GM12878 (cell line): ENCODE results near the gene FETUB. TPM values are rescaled to one million over a fixed set of nuclear protein-coding genes. Genes with fewer than 3 reads are reported as not detected.

Source experiments
- ATAC-seq: fragments of 200-7000 bp; cut with Tn5 transposase; 3 replicates; pipeline ENCODE4 v1.9.1; 2020; ENCODE audit warnings: mild to moderate bottlenecking, moderate library complexity
- BruUV-seq: library from RNA; stranded (reverse); fragments of 400-500 nt; replicated peaks from 2 replicates; lab custom pipeline; 2021; lab: Mats Ljungman, UMichigan
- CTCF ChIA-PET: fragments of 300-600 bp; sonication (Branson Sonifier 250); formaldehyde crosslinking; extraction: SDS; loops from one replicate; lab custom pipeline; 2021; ENCODE audit warnings: inconsistent platforms; lab: Yijun Ruan, JAX
- POLR2A ChIA-PET: fragments of 350-600 bp; formaldehyde crosslinking; extraction: SDS; loops from one replicate; lab custom pipeline; 2021; ENCODE audit warnings: inconsistent platforms; lab: Charles Lee
- RAD21 ChIA-PET: fragments of 300-600 bp; sonication (Branson Sonifier 250); formaldehyde crosslinking; loops from one replicate; lab custom pipeline; 2023; ENCODE audit warnings: antibody characterized with exemption; ENCODE audit not compliant: unreplicated experiment; lab: Charles Lee
- SMC1A ChIA-PET: fragments of 300-600 bp; sonication (Branson Sonifier 250); formaldehyde crosslinking; loops from one replicate; lab custom pipeline; 2023; ENCODE audit not compliant: unreplicated experiment, uncharacterized antibody; lab: Charles Lee
- DNase-seq: peaks from one replicate; pipeline ENCODE4 v3.0.0-alpha.2; 2011; ENCODE audit warnings: low read depth, low spot score
- FAIRE-seq: peaks from 3 replicates; lab custom pipeline; 2011; peaks lifted over from hg19 to GRCh38; lab: Jason Lieb, UNC
- H2AFZ ChIP-seq: 2 replicates; pipeline ENCODE4 v1.6.0; 2011; ENCODE audit warnings: low read depth, low read length, control low read depth; ENCODE audit not compliant: control insufficient read depth
- H3K27ac ChIP-seq: 2 replicates; pipeline ENCODE4 v1.5.1; 2011; ENCODE audit warnings: control low read depth; ENCODE audit not compliant: control insufficient read depth, insufficient read depth
- H3K27me3 ChIP-seq, 2 experiments: replicated peaks in 1 of 2; 2 replicates each; pipeline versions ENCODE4 v1.6.0 to v1.6.1; 2011; ENCODE audit warnings: low read length in 1 of 2; ENCODE audit not compliant: control insufficient read depth in 2 of 2, insufficient read depth in 2 of 2
- H3K36me3 ChIP-seq, 2 experiments: 2 replicates each; pipeline ENCODE4 v1.5.1; 2011; ENCODE audit warnings: low read length in 1 of 2; ENCODE audit not compliant: control insufficient read depth in 2 of 2, insufficient read depth in 2 of 2
- H3K4me1 ChIP-seq: 2 replicates; pipeline ENCODE4 v1.6.1; 2011; ENCODE audit warnings: mild to moderate bottlenecking, low read length, moderate library complexity, mixed read lengths; ENCODE audit not compliant: control insufficient read depth, insufficient read depth
- H3K4me2 ChIP-seq: 2 replicates; pipeline ENCODE4 v1.6.0; 2011; ENCODE audit warnings: control low read depth; ENCODE audit not compliant: control insufficient read depth, insufficient read depth
- H3K4me3 ChIP-seq: fragments of 200-600 bp; sonication (generic); 2 replicates; pipeline ENCODE4 v1.5.1; 2016
- H3K79me2 ChIP-seq: 2 replicates; pipeline ENCODE4 v1.6.0; 2011; ENCODE audit warnings: low read length; ENCODE audit not compliant: control insufficient read depth, insufficient read depth
- H3K9ac ChIP-seq: 2 replicates; pipeline ENCODE4 v1.8.0; 2011; ENCODE audit warnings: low read length, control low read depth, mixed read lengths; ENCODE audit not compliant: control insufficient read depth, insufficient read depth
- H3K9me3 ChIP-seq: replicated peaks from 3 replicates; pipeline ENCODE4 v1.5.1; 2011; ENCODE audit warnings: mild to moderate bottlenecking, low read length; ENCODE audit not compliant: control insufficient read depth, insufficient read depth
- H4K20me1 ChIP-seq: 2 replicates; pipeline ENCODE4 v1.6.0; 2011; ENCODE audit not compliant: control insufficient read depth, insufficient read depth
- CBX5 ChIP-seq: sonication (generic); IDR thresholded peaks from 2 replicates; pipeline ENCODE4 v1.6.1; 2016; ENCODE audit warnings: low read depth, moderate library complexity, mild to moderate bottlenecking, inconsistent platforms
- CEBPB ChIP-seq, 2 experiments: fragments of 150-350 bp in 1 of 2; IDR thresholded peaks; 2 replicates each; pipeline ENCODE4 v1.6.1; 2012 to 2014; ENCODE audit warnings: low read depth in 2 of 2, low read length in 2 of 2, borderline replicate concordance in 1 of 2, inconsistent platforms in 1 of 2
- CHD2 ChIP-seq: IDR thresholded peaks from 2 replicates; pipeline ENCODE4 v1.6.1; 2011; ENCODE audit warnings: low read depth, low read length, improper control_type of control experiment, borderline replicate concordance
- CHD4 ChIP-seq: fragments of 200-600 bp; sonication (generic); IDR thresholded peaks from 2 replicates; pipeline ENCODE4 v1.6.1; 2016; ENCODE audit warnings: mild to moderate bottlenecking
- DPF2 ChIP-seq: fragments of 450-650 bp; IDR thresholded peaks from 2 replicates; pipeline ENCODE4 v1.6.1; 2017; ENCODE audit warnings: mild to moderate bottlenecking
- E2F8 ChIP-seq: fragments of 450-650 bp; IDR thresholded peaks from 2 replicates; pipeline ENCODE4 v1.6.1; 2018; ENCODE audit warnings: mild to moderate bottlenecking, low read depth, moderate library complexity; ENCODE audit not compliant: partially characterized antibody
- FOXM1 ChIP-seq: IDR thresholded peaks from 2 replicates; pipeline ENCODE4 v1.6.1; 2012; ENCODE audit warnings: low read depth, mild to moderate bottlenecking, inconsistent platforms, low read length, moderate library complexity
- IKZF2 ChIP-seq, 2 experiments: fragments of 450-650 bp; IDR thresholded peaks; 2 replicates each; pipeline ENCODE4 v1.6.1; 2017; ENCODE audit warnings: mild to moderate bottlenecking in 2 of 2, moderate library complexity in 2 of 2
- KAT2A ChIP-seq: conservative IDR thresholded peaks from 2 replicates; pipeline ENCODE4 v1.6.1; 2011; ENCODE audit warnings: low read depth, low read length; ENCODE audit not compliant: control insufficient read depth
- MXI1 ChIP-seq: fragments of 150-350 bp; IDR thresholded peaks from 2 replicates; pipeline ENCODE4 v1.6.1; 2011; ENCODE audit warnings: low read depth, mild to moderate bottlenecking, inconsistent platforms, low read length, improper control_type of control experiment
- NFYA ChIP-seq: IDR thresholded peaks from 2 replicates; pipeline ENCODE4 v1.6.1; 2011; ENCODE audit warnings: low read depth, mild to moderate bottlenecking, low read length, improper control_type of control experiment, borderline replicate concordance
- NR2C1 ChIP-seq: fragments of 450-650 bp; IDR thresholded peaks from 2 replicates; pipeline ENCODE4 v1.6.1; 2017; ENCODE audit warnings: antibody characterized with exemption, mild to moderate bottlenecking, moderate library complexity
- POLR2AphosphoS2 ChIP-seq: IDR thresholded peaks from 2 replicates; pipeline ENCODE4 v1.6.1; 2011; ENCODE audit warnings: low read depth, mild to moderate bottlenecking, low read length, improper control_type of control experiment, moderate library complexity
- SP1 ChIP-seq: IDR thresholded peaks from one replicate; pipeline ENCODE4 v1.6.1; 2011; ENCODE audit warnings: low read depth, low read length
- SREBF2 ChIP-seq: IDR thresholded peaks from 2 replicates; pipeline ENCODE4 v1.6.1; 2012; ENCODE audit warnings: mild to moderate bottlenecking, low read length
- ZBTB4 ChIP-seq: fragments of 450-650 bp; formaldehyde crosslinking; IDR thresholded peaks from 2 replicates; pipeline ENCODE4 v1.4.0; 2022; ENCODE audit warnings: mild to moderate bottlenecking, moderate library complexity
- ZNF24 ChIP-seq: fragments of 450-650 bp; IDR thresholded peaks from 2 replicates; pipeline ENCODE4 v1.6.1; 2017; ENCODE audit warnings: antibody characterized with exemption, mild to moderate bottlenecking
- in situ Hi-C: fragments of 300-500 bp; cut with MboI; formaldehyde crosslinking; loops from 9 replicates; pipeline ENCODE4 v1.14.3; 2018; ENCODE audit warnings: mixed read lengths
- intact Hi-C: fragments of 100-400 bp; cut with micrococcal nuclease; formaldehyde crosslinking; loops from one replicate; pipeline ENCODE4 v1.14.2; 2022; ENCODE audit not compliant: unreplicated experiment
- polyA plus RNA-seq, 11 experiments: library from polyadenylated mRNA; depleted of rRNA in 4 of 11; unstranded in 6 of 11; stranded (reverse) in 5 of 11; fragments of >200 nt; fragmentation: Nextera tagmentation in 4 of 11; fragmentation: Illumina TruSeq in 1 of 11; extraction: Ambion mirVana in 4 of 11; extraction: Trizol in 1 of 11; gene quantifications; 1 replicate in 1 of 11; 2 replicates in 10 of 11; pipeline versions ENCODE4 v1.2.1 to v1.2.3, GENCODE V29; 2011 to 2016; ENCODE audit warnings: inconsistent platforms in 2 of 11, missing spikeins in 2 of 11, low read depth in 1 of 11
- total RNA-seq, 4 experiments: library from RNA; depleted of rRNA in 3 of 4; stranded (reverse); fragments of >200 nt in 3 of 4; fragmentation: Illumina TruSeq in 1 of 4; extraction: Trizol in 1 of 4; gene quantifications; 2 replicates each; pipeline versions ENCODE4 v1.2.1 to v1.2.3, GENCODE V29; 2013 to 2021

The FETUB gene
- total and polyA plus RNA-seq, 10 of the 15 experiments (the other 5 are each of a cell fraction or from before 2014, with no cell fraction given): not detected

- ChIA-PET SMC1A (no interaction called here), CTCF (no interaction called here), RAD21 (no interaction called here), POLR2A (no interaction called here)
- Histone ChIP-seq H3K27ac (no peak overlapping the region), H3K36me3 (no peaks in the 10 kb centered on the region), H3K4me3 (no peak overlapping the region), H4K20me1 (no peaks in the 10 kb centered on the region), H2AFZ (no peak overlapping the region), H3K4me2 (no peak overlapping the region), H3K27me3 (no peaks in the 10 kb centered on the region; a peak in 1 of 4 replicates), H3K9ac (no peak overlapping the region), H3K9me3 (no peaks in the 10 kb centered on the region), H3K4me1 (no peaks in the 10 kb centered on the region), H3K79me2 (no peaks in the 10 kb centered on the region)
- BruUV-seq: no TSS peak
- in situ Hi-C loops (no loop called here), intact Hi-C loops (no loop called here)
- ATAC-seq: no peak
- no peak for DNase-seq
- FAIRE-seq: no peak
- no peak for TF ChIP-seq SREBF2
- no peak for TF ChIP-seq ZNF24
- no peak for TF ChIP-seq MXI1
- TF ChIP-seq ZBTB4 (CRISPR knock-in tag): no peak
- no peak for TF ChIP-seq IKZF2 (IDR thresholded peaks at IDR 0.05)
- TF ChIP-seq E2F8: no peak
- TF ChIP-seq FOXM1: no peak
- no peak for TF ChIP-seq DPF2
- TF ChIP-seq CHD2: no peak
- no peak for TF ChIP-seq POLR2AphosphoS2
- TF ChIP-seq CEBPB (IDR thresholded peaks at IDR 0.05; ENCODE audit: borderline replicate concordance in 1 of 2, low read depth in 2 of 2, low read length in 2 of 2): no peak
- TF ChIP-seq NFYA: no peak
- no peak for TF ChIP-seq CBX5
- TF ChIP-seq NR2C1: no peak
- TF ChIP-seq KAT2A: no peak
- TF ChIP-seq SP1: no peak
- TF ChIP-seq CHD4: no peak
These were observed 38.4 kb downstream of the FETUB start for GRCh38 chr3:186678604-186679003.
